H1 (cell line): ENCODE data around the gene CHPF2.

Experiments
- CTCF ChIP-seq, 3 experiments: IDR thresholded peaks; 1 replicate in 2 of 3; 2 replicates in 1 of 3; pipeline versions ENCODE4 v1.5.1 to v1.6.1; 2011; ENCODE audit warnings: low read length in 3 of 3, mild to moderate bottlenecking in 3 of 3, inconsistent platforms in 2 of 3, low read depth in 1 of 3, moderate library complexity in 1 of 3; ENCODE audit not compliant: insufficient read depth in 1 of 3; ENCODE audit errors: control extremely low read depth in 1 of 3
- GABPA ChIP-seq: IDR thresholded peaks from 2 replicates; pipeline ENCODE4 v1.6.1; 2011; ENCODE audit warnings: mild to moderate bottlenecking, low read length, moderate library complexity, borderline replicate concordance; ENCODE audit not compliant: insufficient read depth
- HDAC6 ChIP-seq: IDR thresholded peaks from one replicate; pipeline ENCODE4 v1.7.1; 2012; ENCODE audit warnings: low read depth, mild to moderate bottlenecking, inconsistent platforms, low read length, moderate library complexity
- JUN ChIP-seq: IDR thresholded peaks from 2 replicates; pipeline ENCODE4 v1.6.1; 2011; ENCODE audit warnings: low read depth, mild to moderate bottlenecking, improper control_type of control experiment, low read length
- KDM1A ChIP-seq: fragments of 200-600, 300-600 bp; sonication (generic); IDR thresholded peaks from 2 replicates; pipeline ENCODE4 v1.7.1; 2016; ENCODE audit warnings: mild to moderate bottlenecking, low read length, borderline replicate concordance
- NRF1 ChIP-seq: IDR thresholded peaks from 2 replicates; pipeline ENCODE4 v1.6.1; 2011; ENCODE audit warnings: mild to moderate bottlenecking, low read depth, low read length, improper control_type of control experiment
- POLR2A ChIP-seq, 2 experiments: IDR thresholded peaks; 1 replicate in 1 of 2; 2 replicates in 1 of 2; pipeline ENCODE4 v1.6.1; 2011; ENCODE audit warnings: low read depth in 2 of 2, low read length in 2 of 2, mild to moderate bottlenecking in 2 of 2; ENCODE audit errors: control extremely low read depth in 1 of 2
- POLR2AphosphoS5 ChIP-seq: IDR thresholded peaks from 2 replicates; pipeline ENCODE4 v1.6.1; 2011; ENCODE audit warnings: low read depth, low read length
- RAD21 ChIP-seq, 2 experiments: IDR thresholded peaks in 1 of 2; conservative IDR thresholded peaks in 1 of 2; 2 replicates each; pipeline ENCODE4 v1.6.1; 2011; ENCODE audit warnings: low read depth in 2 of 2, low read length in 2 of 2, improper control_type of control experiment in 1 of 2, inconsistent platforms in 1 of 2, mild to moderate bottlenecking in 1 of 2, moderate library complexity in 1 of 2
- RNF2 ChIP-seq: fragments of 200-900, 300-1000 bp; sonication (generic); IDR thresholded peaks from 2 replicates; pipeline ENCODE4 v1.7.1; 2016; ENCODE audit warnings: borderline replicate concordance, low read depth, mild to moderate bottlenecking, antibody characterized with exemption, low read length; ENCODE audit not compliant: poor library complexity, severe bottlenecking; ENCODE audit errors: missing control alignments
- YY1 ChIP-seq: IDR thresholded peaks from 2 replicates; pipeline ENCODE4 v1.6.1; 2011; ENCODE audit warnings: low read depth, mild to moderate bottlenecking, low read length
- ZNF274 ChIP-seq: IDR thresholded peaks from 2 replicates; pipeline ENCODE4 v1.7.0; 2012; ENCODE audit warnings: low read length, borderline replicate concordance; ENCODE audit errors: extremely low read depth
- TF ChIP-seq, protein P1 (sequence below): IDR thresholded peaks from 2 replicates; pipeline ENCODE4 v1.6.1; 2011; ENCODE audit warnings: low read length, improper control_type of control experiment

- no peak for TF ChIP-seq RAD21 (IDR thresholded peaks at IDR 0.05 in 1 of 2, conservative IDR thresholded peaks at IDR 0.05 in 1 of 2; ENCODE audit: low read depth in 2 of 2, low read length in 2 of 2)
- no peak for TF ChIP-seq JUN
- TF ChIP-seq POLR2A (IDR thresholded peaks at IDR 0.05; ENCODE audit: control extremely low read depth in 1 of 2, low read depth in 2 of 2, low read length in 2 of 2) = no peak
- TF ChIP-seq CTCF (IDR thresholded peaks at IDR 0.05; ENCODE audit: control extremely low read depth in 1 of 3, insufficient read depth in 1 of 3, low read depth in 1 of 3, low read length in 3 of 3) = no peak
- no peak for TF ChIP-seq GABPA
- no peak for TF ChIP-seq RNF2
- TF ChIP-seq, protein P1, sequence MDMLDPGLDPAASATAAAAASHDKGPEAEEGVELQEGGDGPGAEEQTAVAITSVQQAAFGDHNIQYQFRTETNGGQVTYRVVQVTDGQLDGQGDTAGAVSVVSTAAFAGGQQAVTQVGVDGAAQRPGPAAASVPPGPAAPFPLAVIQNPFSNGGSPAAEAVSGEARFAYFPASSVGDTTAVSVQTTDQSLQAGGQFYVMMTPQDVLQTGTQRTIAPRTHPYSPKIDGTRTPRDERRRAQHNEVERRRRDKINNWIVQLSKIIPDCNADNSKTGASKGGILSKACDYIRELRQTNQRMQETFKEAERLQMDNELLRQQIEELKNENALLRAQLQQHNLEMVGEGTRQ = no peak
- TF ChIP-seq HDAC6 = no peak
- no peak for TF ChIP-seq NRF1
- no peak for TF ChIP-seq YY1
- no peak for TF ChIP-seq POLR2AphosphoS5
- TF ChIP-seq ZNF274 = no peak
- TF ChIP-seq KDM1A = no peak
Measured at GRCh38 chr7:151194188-151194587, 38.1 kb upstream of the CHPF2 start.
